Measurements from ENCODE around the gene NHLRC2. TPM values are rescaled to one million over a fixed set of nuclear protein-coding genes. Genes with fewer than 3 reads are reported as not detected.

NHLRC2 gene
- total and polyA plus RNA-seq, 2 donors = 6.7 to 50.6 TPM

DNA sequence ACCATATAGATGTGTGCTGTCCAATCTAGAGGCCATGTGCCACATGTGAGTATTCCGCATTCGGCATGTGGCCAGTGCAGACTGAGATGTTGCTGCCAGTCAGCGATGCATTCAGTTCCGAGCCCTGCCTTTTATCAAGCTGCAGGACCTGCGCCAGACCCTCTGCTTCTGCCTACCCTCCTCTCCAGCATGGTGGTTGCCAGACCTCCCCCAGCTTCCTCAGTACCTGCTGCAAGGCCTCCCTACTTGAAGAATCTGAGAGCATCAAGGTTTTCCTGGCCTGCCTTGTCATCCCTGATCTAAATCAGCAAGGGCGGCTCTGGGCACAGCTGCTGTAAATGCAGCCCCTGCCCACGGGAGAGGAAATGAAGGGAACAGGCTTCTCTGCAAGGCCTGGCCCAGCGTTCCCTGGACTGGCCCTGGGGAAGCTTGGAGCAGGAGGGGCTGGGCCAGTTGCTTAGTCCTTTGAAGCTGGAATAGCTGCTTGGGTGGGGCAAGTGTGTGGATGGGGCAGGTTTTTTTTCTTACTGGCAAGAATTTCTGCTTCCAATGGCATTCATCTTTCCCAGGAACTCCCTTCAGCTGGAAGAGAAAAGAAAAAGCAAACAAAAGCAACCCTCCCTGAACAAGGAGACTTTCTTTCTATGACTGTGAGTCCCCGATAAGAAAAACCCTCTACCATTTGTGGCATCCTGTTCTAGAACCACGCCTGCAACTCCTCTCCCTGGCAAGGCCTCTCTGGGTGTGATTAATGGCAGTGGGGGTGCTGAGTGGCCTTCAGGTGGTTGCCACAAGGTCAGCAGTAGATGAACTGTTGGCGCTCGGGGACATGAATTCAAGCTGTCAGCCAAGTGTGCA, 93.0 kb downstream of the NHLRC2 start:
- WGBS = 75% methylated on average over 12 of the region's 12 CpGs
- no peaks in the 10 kb centered on the region for H3K4me1 ChIP-seq (ENCODE audit: insufficient read depth)
- no peak overlapping the region for H3K27ac ChIP-seq (ENCODE audit: low read depth)
- no peaks in the 10 kb centered on the region for H3K36me3 ChIP-seq (ENCODE audit: insufficient read depth)
- H3K4me3 ChIP-seq (ENCODE audit: low read depth, low read length) = no peak overlapping the region
- no peak for DNase-seq (ENCODE audit: extremely low spot score)

GRCh38 chr10:113948048-113948447, 93.6 kb downstream of the NHLRC2 start:
- DNase-seq (ENCODE audit: extremely low spot score) = no peak
- no peak overlapping the region for H3K4me3 ChIP-seq (ENCODE audit: low read depth, low read length)
- no peaks in the 10 kb centered on the region for H3K4me1 ChIP-seq (ENCODE audit: insufficient read depth)
- H3K27ac ChIP-seq (ENCODE audit: low read depth) = no peak overlapping the region
- H3K36me3 ChIP-seq (ENCODE audit: insufficient read depth) = no peaks in the 10 kb centered on the region
- WGBS = 85% methylated on average over 4 of the region's 4 CpGs

DNA sequence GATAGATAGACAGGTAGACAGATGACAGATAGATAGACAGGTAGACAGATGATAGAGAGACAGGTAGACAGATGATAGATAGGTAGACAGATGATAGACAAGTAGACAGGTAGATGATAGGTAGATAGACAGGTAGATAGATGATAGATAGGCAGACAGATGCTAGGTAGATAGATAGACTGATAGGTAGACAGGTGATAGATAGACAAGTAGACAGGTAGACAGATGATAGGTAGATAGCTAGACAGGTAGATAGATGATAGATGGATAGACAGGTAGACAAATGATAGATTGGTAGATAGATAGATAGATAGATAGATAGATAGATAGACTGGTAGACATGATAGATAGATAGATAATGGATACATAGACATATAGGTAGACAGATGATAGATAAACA, 95.8 kb downstream of the NHLRC2 start:
- no peak overlapping the region for H3K27ac ChIP-seq (ENCODE audit: low read depth)
- H3K36me3 ChIP-seq (ENCODE audit: insufficient read depth) = no peaks in the 10 kb centered on the region
- H3K4me3 ChIP-seq (ENCODE audit: low read depth, low read length) = no peak overlapping the region
- no peaks in the 10 kb centered on the region for H3K4me1 ChIP-seq (ENCODE audit: insufficient read depth)
- no peak for DNase-seq (ENCODE audit: extremely low spot score)

DNA sequence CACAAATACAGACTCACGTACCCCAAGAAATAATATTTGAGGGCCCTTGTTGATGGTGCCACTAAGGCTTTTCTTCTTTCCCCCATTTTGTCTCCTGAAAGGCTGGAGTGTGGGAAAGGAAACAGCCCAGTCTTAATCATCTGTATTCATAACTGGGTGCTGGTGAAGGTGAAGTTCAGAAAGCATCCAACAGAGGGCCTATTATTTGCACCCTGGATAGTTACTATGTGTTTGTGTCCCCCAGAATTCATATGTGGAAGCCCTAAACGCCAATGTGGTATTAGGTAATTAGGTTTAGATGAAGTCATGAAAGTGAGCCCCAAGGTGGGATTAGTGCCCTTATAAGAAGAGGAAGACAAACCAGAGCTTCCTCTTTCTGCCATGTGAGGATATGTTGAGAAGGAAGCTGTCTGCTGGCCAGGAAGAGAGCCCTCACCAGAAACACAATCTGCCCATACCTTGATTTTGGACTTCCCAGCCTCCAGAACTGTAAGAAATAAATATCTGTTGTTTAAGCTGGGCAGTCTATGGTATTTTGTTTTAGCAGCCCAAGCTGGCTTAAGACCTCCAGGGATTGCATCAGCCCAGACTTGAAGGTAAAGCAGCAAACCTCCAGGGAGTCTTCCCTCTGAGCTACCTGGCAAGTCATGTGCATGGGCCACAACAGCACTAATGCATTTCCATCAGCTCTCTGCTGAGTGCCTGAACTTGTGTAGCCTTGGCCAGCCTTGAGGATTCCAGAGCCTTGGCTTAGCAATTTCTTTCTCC, 99.2 kb downstream of the NHLRC2 start:
- WGBS = 90% methylated on average over 2 of the region's 2 CpGs
- H3K27ac ChIP-seq (ENCODE audit: low read depth) = no peak overlapping the region
- no peaks in the 10 kb centered on the region for H3K36me3 ChIP-seq (ENCODE audit: insufficient read depth)
- DNase-seq (ENCODE audit: extremely low spot score) = no peak
- H3K4me1 ChIP-seq (ENCODE audit: insufficient read depth) = no peaks in the 10 kb centered on the region
- H3K4me3 ChIP-seq (ENCODE audit: low read depth, low read length) = no peak overlapping the region

- H3K27ac ChIP-seq (ENCODE audit: low read depth) = no peak overlapping the region
- no peak for DNase-seq (ENCODE audit: extremely low spot score)
- no peaks in the 10 kb centered on the region for H3K4me1 ChIP-seq (ENCODE audit: insufficient read depth)
- no peak overlapping the region for H3K4me3 ChIP-seq (ENCODE audit: low read depth, low read length)
- WGBS = 94% methylated on average over 1 of the region's 1 CpG
- no peaks in the 10 kb centered on the region for H3K36me3 ChIP-seq (ENCODE audit: insufficient read depth)
Observed at GRCh38 chr10:113954409-113954808, 99.9 kb downstream of the NHLRC2 start.

DNA sequence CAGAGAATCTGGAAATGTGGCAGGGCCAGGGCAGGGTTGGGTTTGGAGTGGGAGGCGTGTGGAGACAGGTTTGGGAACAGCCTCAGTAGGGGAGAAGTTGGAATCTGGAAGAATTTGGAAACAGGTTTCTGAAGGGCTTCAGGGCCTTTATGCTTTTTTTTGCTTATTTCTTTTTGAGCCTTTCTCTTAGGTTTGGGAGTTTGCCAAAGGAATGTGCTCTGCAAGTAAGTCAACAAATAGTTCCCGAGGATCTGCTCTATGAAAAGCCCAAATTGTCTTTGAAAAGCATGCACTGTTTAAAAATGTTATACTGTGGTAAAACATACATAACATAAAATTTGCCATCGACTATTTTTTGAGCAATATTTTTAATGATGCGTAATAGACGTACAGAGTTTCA, 102.6 kb downstream of the NHLRC2 start:
- no peaks in the 10 kb centered on the region for H3K4me1 ChIP-seq (ENCODE audit: insufficient read depth)

DNA sequence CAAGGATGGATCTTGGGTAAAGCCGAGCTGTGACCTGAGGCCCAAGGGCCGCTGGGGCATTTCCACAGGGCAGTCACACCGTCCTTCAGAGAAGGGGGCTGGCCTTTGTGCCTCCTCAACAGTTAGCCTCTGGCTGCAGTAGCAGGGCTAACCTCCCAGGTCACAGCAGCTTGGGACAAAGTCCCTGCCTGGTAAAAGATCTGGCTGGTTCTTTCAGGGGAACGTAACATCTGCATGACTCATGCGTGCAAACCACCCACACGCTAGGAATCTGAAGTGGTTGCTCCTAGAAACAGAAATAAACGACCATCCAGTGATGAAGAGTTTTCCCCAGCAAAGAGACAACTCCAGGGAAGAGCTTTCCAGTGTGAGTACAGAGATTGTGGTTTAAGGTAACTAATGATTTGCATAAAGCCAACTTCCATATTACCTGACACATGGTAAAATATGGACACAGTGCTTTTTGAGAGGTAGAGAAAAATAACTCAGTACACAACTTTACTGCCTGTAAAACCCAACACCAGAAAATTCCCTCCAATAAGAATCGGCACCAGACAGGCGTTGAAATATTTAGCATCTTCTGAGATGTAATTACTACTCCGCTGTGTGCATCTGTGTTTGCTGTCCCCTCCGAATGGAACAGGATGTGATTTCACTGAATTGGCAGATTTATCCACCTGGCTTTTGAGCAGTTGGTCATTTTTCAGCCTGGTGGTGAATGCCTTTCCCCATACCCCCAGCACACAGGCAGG, 104.3 kb downstream of the NHLRC2 start:
- DNase-seq (ENCODE audit: extremely low spot score) = no peak
- 60% methylated on average over 11 of the region's 11 CpGs for WGBS
- no peaks in the 10 kb centered on the region for H3K36me3 ChIP-seq (ENCODE audit: insufficient read depth)
- H3K4me3 ChIP-seq (ENCODE audit: low read depth, low read length) = no peak overlapping the region
- H3K27ac ChIP-seq (ENCODE audit: low read depth) = peak overlapping the region; percentile 75
- H3K4me1 ChIP-seq (ENCODE audit: insufficient read depth) = no peaks in the 10 kb centered on the region

More for the DNA sequence above, 102.6 kb downstream of the NHLRC2 start:
- Histone ChIP-seq H3K27ac (ENCODE audit: low read depth) (no peak overlapping the region), H3K4me3 (ENCODE audit: low read depth, low read length) (no peak overlapping the region), H3K36me3 (ENCODE audit: insufficient read depth) (no peaks in the 10 kb centered on the region)
- 62% methylated on average over 5 of the region's 5 CpGs for WGBS
- no peak for DNase-seq (ENCODE audit: extremely low spot score)

DNA sequence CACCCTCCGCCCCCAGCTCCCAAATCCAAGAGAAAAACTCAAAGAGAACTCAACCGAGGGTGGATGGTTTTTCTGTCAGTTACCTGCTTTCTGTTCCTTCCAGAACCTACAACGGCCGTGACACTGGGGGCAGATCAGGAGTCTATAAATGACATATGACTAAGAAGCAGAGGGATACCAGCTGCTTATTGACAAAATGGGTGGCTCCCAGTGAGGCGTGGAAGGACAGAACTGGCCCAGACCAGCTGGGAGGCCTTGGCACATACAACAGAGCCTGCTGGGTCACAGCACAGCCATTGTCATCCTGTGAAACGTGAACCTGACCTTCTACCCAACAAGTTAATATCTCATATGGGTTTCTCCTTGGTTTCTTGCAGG, 104.9 kb downstream of the NHLRC2 start:
- no peak for DNase-seq (ENCODE audit: extremely low spot score)
- Histone ChIP-seq H3K4me3 (ENCODE audit: low read depth, low read length) (no peak overlapping the region), H3K4me1 (ENCODE audit: insufficient read depth) (no peaks in the 10 kb centered on the region), H3K36me3 (ENCODE audit: insufficient read depth) (no peaks in the 10 kb centered on the region), H3K27ac (ENCODE audit: low read depth) (peak overlapping the region; percentile 75)
- WGBS = 82% methylated on average over 6 of the region's 6 CpGs

GRCh38 chr10:113960617-113961181, 106.2 kb downstream of the NHLRC2 start:
- Histone ChIP-seq H3K4me3 (ENCODE audit: low read depth, low read length) (no peak overlapping the region), H3K4me1 (ENCODE audit: insufficient read depth) (no peaks in the 10 kb centered on the region), H3K27ac (ENCODE audit: low read depth) (peak overlapping the region; percentile 75), H3K36me3 (ENCODE audit: insufficient read depth) (no peaks in the 10 kb centered on the region)
- WGBS = 83% methylated on average over 11 of the region's 11 CpGs
- DNase-seq (ENCODE audit: extremely low spot score) = no peak

GRCh38 chr10:113961182-113962031, 106.9 kb downstream of the NHLRC2 start:
- WGBS = 83% methylated on average over 14 of the region's 14 CpGs
- H3K4me1 ChIP-seq (ENCODE audit: insufficient read depth) = no peaks in the 10 kb centered on the region

DNA sequence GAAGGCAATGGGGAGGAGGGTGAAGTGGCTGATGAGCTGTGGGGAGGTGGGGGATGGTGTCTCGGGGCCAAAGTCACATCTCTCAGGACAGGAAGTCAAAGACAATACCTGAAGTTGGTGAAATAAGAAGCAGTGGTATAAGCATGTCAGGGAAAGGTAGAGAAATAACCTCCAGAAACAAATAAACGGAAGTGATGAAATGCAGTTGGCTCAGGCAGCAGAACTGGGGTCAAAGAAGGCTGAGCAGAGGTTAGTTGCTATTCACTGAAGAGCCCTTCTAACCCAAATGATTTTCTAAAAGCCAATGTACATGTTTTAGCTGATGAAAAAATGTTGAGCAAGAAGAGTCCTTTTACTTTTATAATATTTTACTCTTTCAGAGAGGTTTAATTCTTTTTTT, 110.6 kb downstream of the NHLRC2 start:
- WGBS = 72% methylated on average over 2 of the region's 2 CpGs
- H3K27ac ChIP-seq (ENCODE audit: low read depth) = no peak overlapping the region
- no peak for DNase-seq (ENCODE audit: extremely low spot score)
- H3K4me3 ChIP-seq (ENCODE audit: low read depth, low read length) = no peak overlapping the region
- no peaks in the 10 kb centered on the region for H3K36me3 ChIP-seq (ENCODE audit: insufficient read depth)
- no peaks in the 10 kb centered on the region for H3K4me1 ChIP-seq (ENCODE audit: insufficient read depth)

More at GRCh38 chr10:113961182-113962031, 106.9 kb downstream of the NHLRC2 start:
- H3K36me3 ChIP-seq (ENCODE audit: insufficient read depth) = no peaks in the 10 kb centered on the region
- no peak overlapping the region for H3K4me3 ChIP-seq (ENCODE audit: low read depth, low read length)
- peak overlapping the region; percentile 75 for H3K27ac ChIP-seq (ENCODE audit: low read depth)
- DNase-seq (ENCODE audit: extremely low spot score) = no peak

DNA sequence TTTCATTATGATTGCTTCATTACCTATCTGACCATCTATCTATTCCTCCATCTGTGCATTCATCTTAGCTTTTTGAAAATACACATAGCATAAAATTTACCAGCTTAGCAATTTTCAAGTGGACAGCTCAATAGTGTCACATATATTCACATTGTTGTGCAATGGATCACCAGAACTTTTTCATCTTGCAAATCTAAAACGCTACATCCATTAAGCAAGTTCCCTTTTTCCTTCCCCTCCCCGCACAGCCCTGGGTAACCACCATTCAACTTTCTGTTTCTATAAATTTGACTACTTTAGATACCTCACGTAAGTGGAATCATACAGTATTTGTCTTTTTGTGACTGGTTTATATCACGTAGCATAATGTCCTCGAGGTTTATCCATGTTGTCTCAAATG, 111.2 kb downstream of the NHLRC2 start:
- Histone ChIP-seq H3K4me3 (ENCODE audit: low read depth, low read length) (no peak overlapping the region), H3K4me1 (ENCODE audit: insufficient read depth) (no peaks in the 10 kb centered on the region), H3K36me3 (ENCODE audit: insufficient read depth) (no peaks in the 10 kb centered on the region), H3K27ac (ENCODE audit: low read depth) (no peak overlapping the region)
- DNase-seq (ENCODE audit: extremely low spot score) = no peak
- 53% methylated on average over 5 of the region's 5 CpGs for WGBS
